UCSD-AML1 (cell line): ENCODE measurements around the gene TMEM208.
A peak's percentile ranks its signal among the peaks of the same experiment; 100 is the strongest.

ENCODE experiments used
- DNase-seq: peaks from one replicate; lab custom pipeline; 2025; ENCODE audit not compliant: unreplicated experiment; lab: John Stamatoyannopoulos, UW

Gene TMEM208

GRCh38 chr16:67226804-67227566 is at the start of gene TMEM208:
TMEM208 (plus strand) TSS chr16:67227130; CDS start chr16:67227219, 89 bp downstream.
- DNase-seq: peak; percentile 99

- DNase-seq: no peak
Measured at GRCh38 chr16:67177743-67178699, 48.9 kb upstream of the TMEM208 start.

- DNase-seq: peak; percentile 24
Measured at GRCh38 chr16:67179421-67180080, 47.4 kb upstream of the TMEM208 start.

- no peak for DNase-seq
Measured at GRCh38 chr16:67180166-67180565, 46.8 kb upstream of the TMEM208 start.

DNA sequence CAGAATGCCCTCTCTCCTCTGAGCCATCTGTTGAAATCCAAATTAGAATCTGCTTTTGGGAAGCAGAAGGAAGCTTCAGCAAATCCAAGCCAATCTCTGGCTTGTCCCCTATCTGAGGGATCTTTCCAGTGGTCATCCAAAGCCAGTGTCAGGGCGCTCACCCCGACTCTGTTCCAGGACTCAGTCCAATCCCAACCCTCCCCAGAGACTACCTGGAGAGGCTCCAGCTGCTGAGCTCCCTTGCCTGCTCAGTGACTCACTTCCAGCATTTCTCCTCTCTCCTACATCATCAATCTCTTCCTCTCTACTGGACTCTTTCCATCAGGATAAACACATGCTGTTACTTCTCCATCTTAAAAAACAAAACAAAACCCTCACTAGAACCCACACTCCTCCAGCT is 45.6 kb upstream of the TMEM208 start:
- DNase-seq: no peak

DNA sequence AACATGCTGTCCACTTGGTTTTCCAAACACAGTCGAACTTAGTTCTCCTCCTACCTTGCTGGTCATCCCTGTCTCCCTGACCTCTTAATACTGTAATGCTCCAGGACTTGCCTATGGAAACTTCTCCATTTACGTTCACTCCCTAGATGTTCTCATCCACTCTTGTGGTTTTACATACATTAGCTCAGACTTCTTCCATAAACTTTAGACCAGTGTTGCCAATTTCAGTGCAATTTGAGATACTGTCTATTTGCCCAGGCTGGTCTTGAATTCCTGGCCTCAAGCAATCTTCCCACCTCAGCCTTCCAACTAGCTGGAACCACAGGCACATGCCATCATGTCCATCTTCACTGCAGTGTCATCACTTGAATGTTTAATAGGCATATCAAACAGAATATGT is 44.6 kb upstream of the TMEM208 start:
- DNase-seq: no peak

- DNase-seq: no peak
Measured at GRCh38 chr16:67183284-67183626, 43.7 kb upstream of the TMEM208 start.

DNA sequence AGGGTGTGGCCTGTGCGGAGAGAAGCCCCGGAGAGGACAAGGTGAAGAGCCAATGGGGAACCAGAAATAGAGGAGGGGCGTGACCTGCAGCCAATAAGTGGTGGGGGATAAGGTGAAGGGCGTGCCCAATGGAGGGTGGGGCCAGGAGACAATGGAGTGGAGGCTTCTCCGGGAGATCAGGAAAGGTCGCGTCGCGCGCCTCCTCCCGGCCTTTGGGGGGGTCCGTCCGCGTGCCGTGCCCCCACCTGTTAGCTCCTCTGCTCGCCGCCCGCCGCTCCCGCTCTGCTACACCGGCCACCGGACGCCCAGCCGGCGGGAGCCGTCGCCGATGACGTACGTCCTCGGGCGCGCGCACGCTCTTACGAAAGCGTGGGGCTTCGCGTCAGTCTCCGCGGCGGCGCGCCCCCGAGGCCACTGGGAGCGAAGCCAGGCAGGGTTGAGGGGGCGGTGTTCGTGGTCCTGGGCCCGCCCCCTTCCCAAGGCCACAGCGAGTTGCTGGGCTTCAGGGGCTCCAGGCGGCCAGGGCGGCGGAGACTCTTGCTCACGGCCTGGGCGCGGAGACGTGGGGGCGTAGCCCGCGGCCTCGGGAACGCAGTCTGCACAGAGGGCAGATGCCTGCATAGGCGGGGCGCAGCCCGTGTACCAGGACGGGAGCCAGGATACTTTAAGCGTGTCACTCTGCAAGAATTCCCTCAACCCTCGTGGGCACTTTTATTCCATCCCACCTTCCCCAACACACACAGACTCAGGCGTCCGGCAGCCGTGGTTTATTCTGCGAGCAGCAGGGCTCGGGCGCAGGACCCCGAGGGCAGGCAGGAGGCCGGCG is 43.1 kb upstream of the TMEM208 start, which contains the start of gene MATCAP1:
Gene MATCAP1 (minus strand): TSS at position 337 of the 826 bp plus-strand sequence. CDS start 3,353 bp downstream, outside the sequence.
- peak; percentile 94 for DNase-seq

DNA sequence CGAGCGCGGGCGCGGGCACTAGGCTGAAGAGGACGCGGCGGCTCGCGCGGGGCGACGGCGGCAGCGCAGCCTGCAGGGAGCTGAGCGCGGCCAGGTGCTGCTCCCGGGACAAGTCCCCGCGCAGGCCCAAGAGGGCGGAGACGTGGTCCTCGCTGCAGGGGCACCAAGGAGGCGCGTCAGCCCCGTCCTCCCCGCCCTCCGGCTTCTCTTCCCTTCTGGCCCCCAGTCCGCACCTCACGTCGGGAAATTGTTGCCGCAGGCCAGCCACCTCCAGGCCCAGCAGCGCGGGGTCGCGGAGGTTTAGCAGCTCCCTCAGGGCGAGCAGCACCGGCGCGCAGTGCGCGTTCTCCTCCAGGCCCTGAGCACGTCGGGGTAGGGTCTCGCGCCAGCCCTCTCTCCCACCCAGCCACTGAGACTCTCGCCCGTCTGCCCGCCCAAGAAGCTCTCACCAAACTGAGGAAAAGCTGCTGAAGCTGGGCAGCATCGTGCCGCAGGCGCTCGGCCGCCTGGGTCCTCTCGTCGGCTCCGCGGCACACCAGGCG is 42.4 kb upstream of the TMEM208 start:
- DNase-seq: no peak

GRCh38 chr16:67184995-67185650 is 41.8 kb upstream of the TMEM208 start:
- peak; percentile 83 for DNase-seq

DNA sequence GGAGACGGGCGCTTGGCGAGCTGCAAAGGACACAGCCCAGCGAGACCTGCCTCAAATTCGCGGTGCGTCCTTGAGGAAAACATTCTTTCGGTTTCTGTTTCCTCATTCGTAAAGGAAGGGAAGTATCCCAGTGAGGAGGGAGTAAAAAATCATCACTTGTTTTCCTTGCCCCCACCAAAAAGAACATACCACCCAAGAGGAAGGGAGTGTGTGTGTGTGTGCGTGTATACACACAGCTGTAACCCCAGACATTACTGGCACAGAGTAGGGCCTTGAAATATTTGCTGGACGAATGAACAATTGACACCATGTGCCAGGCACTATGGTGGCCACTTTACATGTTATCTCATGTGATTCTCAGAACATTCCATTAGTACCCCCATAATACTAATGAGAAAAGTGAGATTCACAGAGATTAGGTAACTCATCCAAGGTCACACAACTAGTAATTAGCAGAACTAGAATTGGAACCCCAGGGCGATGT is 41.2 kb upstream of the TMEM208 start:
- DNase-seq: no peak

DNA sequence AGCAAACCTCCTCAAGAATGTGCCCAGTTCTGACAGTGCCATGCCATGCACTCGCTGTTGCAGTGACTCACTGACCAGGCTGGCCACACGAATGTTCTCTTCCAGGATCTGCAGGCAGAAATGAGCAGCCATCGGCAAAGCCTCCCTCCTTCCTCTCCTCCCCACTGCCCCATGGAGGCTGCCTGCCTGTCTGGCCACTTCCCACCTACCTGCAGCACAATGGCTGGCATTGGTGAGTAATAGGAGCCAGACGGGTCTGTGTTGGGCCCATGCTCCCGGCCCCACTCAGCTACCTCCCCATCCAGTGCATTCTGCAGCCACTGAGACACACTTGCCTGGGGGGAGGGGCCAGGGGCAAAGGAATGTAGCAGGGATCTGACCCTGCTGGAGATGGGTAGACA is 40.4 kb upstream of the TMEM208 start:
- DNase-seq: no peak

- no peak for DNase-seq
Measured at GRCh38 chr16:67187175-67187890, 39.6 kb upstream of the TMEM208 start.

GRCh38 chr16:67188323-67188722 is 38.6 kb upstream of the TMEM208 start:
- DNase-seq: no peak

- DNase-seq: no peak
Measured at GRCh38 chr16:67188798-67189197, 38.1 kb upstream of the TMEM208 start.

DNA sequence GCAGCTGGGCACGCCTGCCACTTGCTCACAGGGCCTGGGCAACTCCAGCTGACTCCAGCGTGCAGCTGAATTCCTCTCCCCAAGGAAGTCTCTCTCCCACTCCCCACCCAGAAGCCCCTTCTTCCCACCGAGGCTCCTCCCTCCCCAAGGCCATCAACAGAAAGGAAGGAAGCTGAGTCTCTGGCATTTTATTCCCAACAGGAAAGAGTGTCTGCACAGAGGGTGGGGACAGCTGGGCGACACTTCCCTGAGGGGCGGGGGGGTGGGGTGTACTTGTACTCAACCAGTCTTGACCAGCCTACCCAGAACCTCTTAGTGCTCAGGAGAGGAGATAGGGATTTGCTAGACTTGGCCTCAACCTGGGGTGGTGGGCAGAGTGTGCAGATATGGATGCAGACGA is 36.9 kb upstream of the TMEM208 start, which contains the start of gene EXOC3L1:
Gene EXOC3L1 (minus strand): TSS at position 96 of the 400 bp plus-strand sequence. CDS start 460 bp downstream, outside the sequence.
- peak; percentile 49 for DNase-seq

GRCh38 chr16:67190448-67191399 is 36.2 kb upstream of the TMEM208 start:
- DNase-seq: no peak
